Measurements from ENCODE around the gene CAPZA1.

DNA sequence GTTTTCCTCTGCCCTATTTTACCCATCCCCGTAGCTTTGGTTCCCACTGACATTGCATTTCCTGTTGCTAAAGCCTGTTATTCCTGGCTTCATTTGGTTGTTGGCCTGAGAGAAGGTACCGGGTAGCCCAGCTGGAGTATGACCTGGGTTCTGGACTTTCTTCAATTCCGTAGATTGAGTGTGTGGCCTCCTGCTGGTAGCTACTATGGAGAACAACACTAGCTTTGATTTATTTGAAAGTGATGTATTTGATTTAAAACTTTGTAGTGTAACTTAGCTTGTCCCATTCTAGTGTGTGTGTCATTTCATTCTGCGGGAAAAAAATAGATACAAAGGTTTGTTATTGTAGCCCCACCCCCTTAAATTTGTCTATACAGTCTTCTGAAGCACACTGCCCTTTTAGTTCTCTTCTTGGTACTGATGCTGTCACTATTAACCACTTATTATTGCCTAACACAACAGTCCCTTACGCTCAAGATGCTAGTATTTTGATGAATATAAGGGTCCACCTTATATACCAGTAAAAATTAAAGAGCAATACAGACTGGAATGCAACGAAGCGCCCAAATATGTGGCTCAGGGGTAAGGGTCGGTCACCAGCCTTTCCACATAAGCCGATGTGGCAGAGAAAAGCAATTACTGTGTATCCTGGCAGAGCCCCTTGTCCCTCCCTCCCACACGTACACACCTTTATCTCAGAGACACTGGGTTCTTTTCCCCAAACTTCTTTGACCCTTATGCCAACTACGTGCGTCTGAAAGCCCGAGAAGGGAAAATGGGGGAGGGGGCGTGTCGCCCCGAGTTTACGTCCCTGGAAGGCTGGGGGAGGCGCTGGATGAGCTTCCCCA, 54.2 kb downstream of the CAPZA1 start:
- TF ChIP-seq, protein P1, sequence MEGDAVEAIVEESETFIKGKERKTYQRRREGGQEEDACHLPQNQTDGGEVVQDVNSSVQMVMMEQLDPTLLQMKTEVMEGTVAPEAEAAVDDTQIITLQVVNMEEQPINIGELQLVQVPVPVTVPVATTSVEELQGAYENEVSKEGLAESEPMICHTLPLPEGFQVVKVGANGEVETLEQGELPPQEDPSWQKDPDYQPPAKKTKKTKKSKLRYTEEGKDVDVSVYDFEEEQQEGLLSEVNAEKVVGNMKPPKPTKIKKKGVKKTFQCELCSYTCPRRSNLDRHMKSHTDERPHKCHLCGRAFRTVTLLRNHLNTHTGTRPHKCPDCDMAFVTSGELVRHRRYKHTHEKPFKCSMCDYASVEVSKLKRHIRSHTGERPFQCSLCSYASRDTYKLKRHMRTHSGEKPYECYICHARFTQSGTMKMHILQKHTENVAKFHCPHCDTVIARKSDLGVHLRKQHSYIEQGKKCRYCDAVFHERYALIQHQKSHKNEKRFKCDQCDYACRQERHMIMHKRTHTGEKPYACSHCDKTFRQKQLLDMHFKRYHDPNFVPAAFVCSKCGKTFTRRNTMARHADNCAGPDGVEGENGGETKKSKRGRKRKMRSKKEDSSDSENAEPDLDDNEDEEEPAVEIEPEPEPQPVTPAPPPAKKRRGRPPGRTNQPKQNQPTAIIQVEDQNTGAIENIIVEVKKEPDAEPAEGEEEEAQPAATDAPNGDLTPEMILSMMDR (IDR thresholded peaks at IDR 0.05; ENCODE audit: insufficient read depth, low read depth, low read length): peak; percentile 59
- TF ChIP-seq EZH2 (IDR thresholded peaks at IDR 0.05; ENCODE audit: insufficient read depth, low read length): no peak
